IPS-18a (cell line): ENCODE data around the gene GPATCH11.

Source experiments
- H3K27ac ChIP-seq: one replicate; pipeline ENCODE4 v1.5.1; 2013; ENCODE audit warnings: low read length
- H3K27me3 ChIP-seq: one replicate; pipeline ENCODE4 v1.6.1; 2013; ENCODE audit warnings: mild to moderate bottlenecking, low read length; ENCODE audit not compliant: control insufficient read depth, insufficient read depth
- H3K36me3 ChIP-seq: one replicate; pipeline ENCODE4 v1.6.1; 2013; ENCODE audit warnings: low read depth, low read length; ENCODE audit not compliant: control insufficient read depth
- H3K4me1 ChIP-seq: one replicate; pipeline ENCODE4 v1.6.1; 2013; ENCODE audit warnings: low read depth, low read length; ENCODE audit not compliant: control insufficient read depth
- H3K4me3 ChIP-seq: one replicate; pipeline ENCODE4 v1.5.1; 2013; ENCODE audit warnings: low read length
- H3K9ac ChIP-seq: one replicate; pipeline ENCODE4 v1.6.1; 2013; ENCODE audit warnings: mild to moderate bottlenecking, low read length, moderate library complexity
- H3K9me3 ChIP-seq: one replicate; pipeline ENCODE4 v1.6.1; 2013; ENCODE audit warnings: low read depth, low read length; ENCODE audit not compliant: control insufficient read depth

The GPATCH11 gene

DNA sequence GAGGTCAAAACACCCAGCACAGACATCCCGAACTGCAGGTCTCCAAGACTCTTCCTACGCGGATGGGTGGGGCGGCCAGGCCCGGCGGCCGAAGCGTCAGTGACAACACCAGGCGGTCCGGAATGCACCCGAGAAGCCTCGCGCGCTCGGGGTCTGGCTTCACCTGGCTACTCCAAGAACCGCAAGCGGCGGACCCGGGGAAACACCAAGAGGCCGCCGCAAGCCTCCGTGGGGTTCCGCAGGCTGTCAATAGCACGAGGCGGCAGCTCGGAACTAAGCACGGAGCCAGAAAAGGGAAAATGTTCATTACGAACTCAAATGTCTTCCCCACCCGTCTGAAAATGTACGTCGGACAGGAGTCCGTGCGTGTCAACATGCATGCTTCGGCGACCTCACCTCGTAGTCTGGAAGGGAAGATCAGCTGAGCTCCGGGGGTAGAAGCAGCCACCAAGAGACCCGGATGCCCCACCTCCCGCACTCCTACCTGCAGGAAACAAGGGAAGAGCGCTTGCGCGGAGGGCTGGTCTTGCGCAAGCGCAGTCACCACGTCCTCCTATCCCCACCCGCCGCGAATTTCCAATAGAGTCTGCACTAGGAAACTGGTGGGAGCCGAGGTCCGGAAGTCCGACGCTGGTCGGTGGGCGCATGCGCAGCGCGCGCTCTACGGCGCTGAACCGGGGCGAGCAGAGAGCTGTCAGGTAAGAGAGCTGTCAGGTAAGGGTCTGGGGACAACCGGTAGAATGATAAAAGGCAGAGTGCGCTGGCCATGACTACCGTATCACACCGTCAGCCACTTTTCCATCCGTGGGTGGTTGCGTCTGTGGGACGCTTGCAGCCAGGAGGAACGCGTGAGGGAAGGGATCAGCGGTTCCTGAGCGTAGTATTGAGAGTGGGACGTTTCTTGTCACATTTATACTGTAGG, at the start of gene GPATCH11, which contains the start of gene HEATR5B:
Gene GPATCH11 (plus strand): TSS at position 646 of the 922 bp plus-strand sequence. CDS start 3,864 bp downstream, outside the sequence.
Gene HEATR5B (minus strand): TSS at position 500 of the 922 bp plus-strand sequence. CDS start 958 bp downstream, outside the sequence.
- Histone ChIP-seq H3K9me3 (no peaks in the 10 kb centered on the region), H3K27ac (no peak within 1 kb of the TSS), H3K27me3 (no peaks in the 10 kb centered on the region), H3K36me3 (no peaks in the 10 kb centered on the region), H3K4me3 (peak within 1 kb of the TSS; percentile 81), H3K9ac (peak within 1 kb of the TSS; percentile 60), H3K4me1 (peaks cover 8% of the 10 kb centered on the region)

DNA sequence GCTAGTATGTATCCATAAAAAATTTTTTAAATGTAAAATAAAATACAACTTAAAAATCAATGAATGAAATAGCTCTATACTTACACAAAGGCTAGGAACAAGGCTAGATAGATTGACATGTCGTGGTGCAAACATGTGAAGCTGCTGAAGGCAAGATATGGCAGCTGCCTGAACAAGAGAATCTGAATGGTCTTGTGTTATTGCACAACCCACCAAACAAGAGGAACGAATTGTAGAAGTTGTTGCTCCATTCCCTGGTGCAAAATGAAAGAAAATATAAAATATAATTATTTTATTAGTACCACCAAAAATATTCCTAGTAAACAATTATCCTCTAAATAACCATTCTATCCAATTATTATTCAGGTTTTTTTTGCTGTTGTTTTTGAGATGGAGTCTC, 46.5 kb upstream of the GPATCH11 start:
- Histone ChIP-seq H3K4me1 (no peaks in the 10 kb centered on the region), H3K9me3 (no peaks in the 10 kb centered on the region), H3K4me3 (no peak overlapping the region), H3K9ac (no peak overlapping the region), H3K36me3 (no peaks in the 10 kb centered on the region), H3K27me3 (no peaks in the 10 kb centered on the region), H3K27ac (no peak overlapping the region)

DNA sequence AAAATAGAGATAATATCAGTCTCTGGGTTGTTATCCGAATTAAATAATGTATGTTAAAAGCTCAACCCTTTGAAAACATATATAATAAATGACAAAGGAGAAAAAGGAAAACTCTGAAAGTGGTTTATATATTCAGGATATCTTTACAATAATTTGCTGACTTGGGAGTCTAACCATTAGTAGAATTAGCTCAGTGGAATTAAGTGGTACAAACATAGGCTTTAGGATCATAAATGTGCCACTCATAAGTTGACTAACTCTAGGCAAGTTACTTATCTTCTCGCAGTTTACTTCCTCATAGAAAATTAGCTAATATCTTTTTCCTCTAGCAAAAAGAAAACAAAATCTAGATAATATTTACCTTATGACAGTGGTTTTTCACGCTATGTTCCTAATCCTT, 44.7 kb upstream of the GPATCH11 start:
- H3K9me3 ChIP-seq, result no peaks in the 10 kb centered on the region
- H3K27me3 ChIP-seq, result no peaks in the 10 kb centered on the region
- no peaks in the 10 kb centered on the region for H3K4me1 ChIP-seq
- no peak overlapping the region for H3K27ac ChIP-seq
- no peaks in the 10 kb centered on the region for H3K36me3 ChIP-seq
- no peak overlapping the region for H3K9ac ChIP-seq
- no peak overlapping the region for H3K4me3 ChIP-seq

DNA sequence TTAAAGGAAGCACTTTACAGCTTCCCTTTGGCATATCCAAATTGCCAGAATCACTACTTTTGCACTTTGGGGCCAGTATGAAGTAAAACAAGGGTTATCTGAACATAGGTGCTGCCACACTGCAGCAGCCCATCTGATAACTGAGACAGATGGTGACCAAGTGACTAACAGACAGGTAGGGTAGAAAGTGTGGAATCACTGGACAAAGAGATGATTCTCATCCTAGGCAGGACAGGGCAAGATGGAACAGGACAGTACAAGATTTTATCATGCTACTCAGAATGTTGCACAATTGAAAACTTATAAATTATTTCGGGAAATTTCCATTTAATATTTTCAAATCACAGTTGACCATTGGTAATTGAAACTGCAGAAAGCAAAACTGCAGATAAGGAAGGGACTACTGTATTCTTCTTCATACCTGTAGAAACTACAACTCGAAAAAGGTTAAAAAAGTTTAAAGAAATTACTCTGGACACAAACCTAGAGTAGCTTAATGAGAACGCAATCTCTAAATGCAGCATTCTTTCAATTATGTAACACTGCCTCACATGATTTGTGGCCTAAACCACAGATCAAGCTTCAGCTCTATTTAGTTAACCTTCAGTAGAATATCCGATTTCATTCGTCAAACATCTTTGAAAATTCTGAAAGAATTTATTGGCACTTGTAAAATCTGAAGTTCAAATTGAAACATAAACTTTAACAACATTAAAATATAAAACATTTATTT, 31.6 kb upstream of the GPATCH11 start:
- H3K36me3 ChIP-seq, result peaks cover 22% of the 10 kb centered on the region
- H3K9ac ChIP-seq, result no peak overlapping the region

DNA sequence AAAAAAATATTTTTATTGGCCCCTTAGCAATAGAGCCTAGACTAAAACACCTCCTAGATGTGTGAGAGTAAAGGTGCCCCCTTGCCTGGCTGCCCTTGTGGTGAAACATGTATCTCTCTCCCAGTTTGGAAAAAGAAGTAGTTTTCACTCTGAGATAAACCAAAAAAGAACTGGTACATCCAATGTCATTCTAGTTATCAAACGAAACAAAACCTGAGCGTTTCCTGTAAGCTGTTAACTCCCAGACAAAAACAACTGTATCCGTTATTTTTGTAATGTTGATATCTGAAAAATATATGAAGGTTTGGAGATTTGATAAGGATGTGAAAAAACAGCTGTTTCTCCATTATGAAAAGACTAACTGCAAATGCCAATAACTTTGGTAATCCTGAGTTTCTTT, 24.5 kb upstream of the GPATCH11 start:
- H3K9me3 ChIP-seq, result no peaks in the 10 kb centered on the region
- no peaks in the 10 kb centered on the region for H3K27me3 ChIP-seq
- H3K36me3 ChIP-seq, result peaks cover 37% of the 10 kb centered on the region
- no peak overlapping the region for H3K9ac ChIP-seq
- no peak overlapping the region for H3K4me3 ChIP-seq
- no peaks in the 10 kb centered on the region for H3K4me1 ChIP-seq
- no peak overlapping the region for H3K27ac ChIP-seq

More for the DNA sequence above, 31.6 kb upstream of the GPATCH11 start:
- Histone ChIP-seq H3K4me1 (no peaks in the 10 kb centered on the region), H3K9me3 (no peaks in the 10 kb centered on the region), H3K27me3 (no peaks in the 10 kb centered on the region), H3K27ac (no peak overlapping the region), H3K4me3 (no peak overlapping the region)

DNA sequence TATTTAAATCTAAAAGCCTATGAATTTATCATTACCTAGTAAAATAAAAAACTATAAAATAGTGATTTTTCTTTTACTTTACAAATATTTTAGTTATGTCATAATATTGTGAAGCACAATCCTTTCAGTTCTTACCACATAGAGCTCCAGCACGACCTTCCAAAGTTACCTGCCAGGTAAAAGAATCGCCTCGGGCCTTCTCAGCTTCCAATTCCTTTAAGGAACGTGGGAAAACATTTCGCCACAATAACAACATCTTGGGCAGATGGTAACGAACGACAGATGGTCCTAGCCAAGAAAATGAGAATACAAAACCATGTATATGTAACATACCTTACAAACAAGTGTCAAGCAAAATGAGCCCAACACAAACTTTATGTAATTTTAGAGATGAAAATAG, 23.9 kb upstream of the GPATCH11 start:
- Histone ChIP-seq H3K4me1 (no peaks in the 10 kb centered on the region), H3K9me3 (no peaks in the 10 kb centered on the region), H3K36me3 (peaks cover 35% of the 10 kb centered on the region), H3K4me3 (no peak overlapping the region), H3K27ac (no peak overlapping the region), H3K27me3 (no peaks in the 10 kb centered on the region), H3K9ac (no peak overlapping the region)

DNA sequence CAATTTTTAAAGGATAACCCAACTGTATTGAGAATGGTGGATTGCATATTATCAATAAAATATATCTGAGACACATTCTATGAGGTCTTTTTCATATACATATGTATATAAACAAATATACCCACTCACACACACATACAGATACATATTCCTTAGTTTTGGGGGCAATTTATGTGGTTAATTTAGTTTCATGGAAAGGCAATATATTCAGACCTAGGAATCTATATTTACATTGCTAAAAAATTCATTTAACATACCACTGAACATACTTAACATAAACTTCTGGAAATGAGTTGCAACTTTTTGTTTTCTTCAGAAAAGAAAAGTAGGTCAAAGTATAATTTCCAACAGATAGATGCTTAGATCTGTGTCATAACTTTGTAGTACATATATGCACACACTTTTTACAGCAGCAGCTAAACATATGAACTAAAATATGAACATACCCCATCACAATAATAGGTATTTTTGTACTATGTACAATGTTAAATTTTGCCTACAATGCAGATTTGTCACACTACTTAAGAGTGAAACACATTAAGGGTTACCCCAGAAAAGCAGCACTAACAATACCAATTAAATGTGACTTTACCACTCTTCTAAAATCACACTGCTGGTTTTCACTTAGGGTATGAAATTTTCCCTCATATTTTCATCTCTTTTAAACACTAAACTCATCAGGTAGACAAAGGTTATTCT, 23.2 kb upstream of the GPATCH11 start:
- Histone ChIP-seq H3K27me3 (no peaks in the 10 kb centered on the region), H3K27ac (no peak overlapping the region), H3K4me1 (no peaks in the 10 kb centered on the region), H3K4me3 (no peak overlapping the region), H3K9ac (no peak overlapping the region), H3K9me3 (no peaks in the 10 kb centered on the region), H3K36me3 (peaks cover 29% of the 10 kb centered on the region)

DNA sequence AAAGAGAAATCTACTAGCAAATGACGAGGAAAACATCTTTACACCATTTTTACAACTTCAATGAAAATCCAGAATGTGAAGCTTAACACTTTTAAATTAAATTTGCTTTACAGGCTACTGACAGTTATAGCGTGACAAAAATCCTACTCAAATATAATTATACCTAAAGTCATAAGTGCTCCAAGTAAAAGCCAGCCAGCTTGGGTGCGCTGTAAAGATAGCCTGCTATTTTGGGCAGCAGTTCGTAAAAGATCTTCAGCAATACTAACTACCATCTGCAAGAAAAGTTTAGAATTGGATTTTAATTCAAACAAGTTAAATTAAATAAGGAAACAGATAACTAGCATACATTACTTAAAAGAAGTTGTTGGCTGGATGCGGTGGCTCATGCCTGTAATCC, 22.5 kb upstream of the GPATCH11 start:
- Histone ChIP-seq H3K9me3 (no peaks in the 10 kb centered on the region), H3K9ac (no peak overlapping the region), H3K36me3 (peaks cover 28% of the 10 kb centered on the region), H3K4me1 (no peaks in the 10 kb centered on the region), H3K27ac (no peak overlapping the region), H3K4me3 (no peak overlapping the region), H3K27me3 (no peaks in the 10 kb centered on the region)

DNA sequence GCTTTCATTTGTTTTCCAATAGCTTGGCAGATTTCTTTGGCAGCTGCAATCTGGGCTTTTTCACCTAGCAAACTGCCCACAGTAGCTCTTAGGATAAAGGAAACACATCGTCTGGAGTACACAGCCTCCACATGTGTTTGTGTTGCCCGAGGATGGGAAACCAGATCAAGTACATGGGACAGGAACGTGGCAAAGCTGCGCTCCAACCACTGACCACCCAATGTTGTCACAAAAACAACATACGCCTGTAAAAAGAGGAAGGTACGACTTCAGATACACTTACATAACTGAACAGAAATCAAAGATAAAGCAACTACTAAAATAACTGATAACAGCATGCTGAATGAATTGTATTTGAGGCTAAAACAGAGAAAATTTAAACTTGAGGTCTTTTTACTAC, 15.6 kb upstream of the GPATCH11 start:
- H3K27me3 ChIP-seq, result no peaks in the 10 kb centered on the region
- H3K9me3 ChIP-seq, result no peaks in the 10 kb centered on the region
- H3K9ac ChIP-seq, result no peak overlapping the region
- no peaks in the 10 kb centered on the region for H3K4me1 ChIP-seq
- no peak overlapping the region for H3K27ac ChIP-seq
- H3K36me3 ChIP-seq, result peaks cover 10% of the 10 kb centered on the region
- no peak overlapping the region for H3K4me3 ChIP-seq

DNA sequence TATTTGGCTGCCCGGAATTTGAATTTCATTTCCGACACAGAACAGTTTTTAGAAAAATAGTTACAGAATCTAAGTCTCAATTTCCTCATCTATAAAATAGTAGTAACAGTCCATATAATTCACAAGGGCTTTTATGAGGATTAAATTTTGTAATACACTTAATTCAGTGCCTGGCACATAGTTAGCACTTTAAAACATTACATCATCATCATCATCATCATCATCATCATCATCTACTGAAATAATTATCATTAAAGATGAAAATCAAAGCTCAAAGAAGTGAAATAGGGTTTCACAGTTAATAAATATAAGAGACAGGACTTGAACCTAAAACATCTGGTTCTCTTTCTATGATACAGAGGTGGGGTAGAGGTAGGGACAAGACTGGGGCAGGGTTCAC, 13.4 kb upstream of the GPATCH11 start:
- peaks cover 6% of the 10 kb centered on the region for H3K36me3 ChIP-seq
- no peaks in the 10 kb centered on the region for H3K27me3 ChIP-seq
- H3K27ac ChIP-seq, result no peak overlapping the region
- no peak overlapping the region for H3K4me3 ChIP-seq
- no peaks in the 10 kb centered on the region for H3K9me3 ChIP-seq
- no peak overlapping the region for H3K9ac ChIP-seq
- no peaks in the 10 kb centered on the region for H3K4me1 ChIP-seq

DNA sequence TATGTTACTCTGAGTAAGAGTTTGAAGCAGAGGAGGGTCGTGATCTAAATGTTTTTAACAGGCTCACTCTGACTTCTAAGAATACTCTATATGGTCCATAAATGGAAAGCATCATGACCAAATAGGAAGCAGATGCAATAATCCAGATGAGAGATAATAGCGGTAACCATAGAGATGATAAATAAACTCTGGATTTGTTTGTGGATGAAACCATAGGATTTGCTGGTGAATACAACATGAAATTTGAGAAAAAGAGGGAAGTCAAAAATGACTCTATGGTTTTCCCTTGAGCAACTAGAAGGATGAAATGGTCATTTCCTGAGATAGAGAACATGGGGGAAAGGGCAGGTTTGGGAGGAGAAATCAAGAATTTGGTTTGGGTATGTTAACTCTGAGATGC, 4.1 kb upstream of the GPATCH11 start:
- Histone ChIP-seq H3K36me3 (no peaks in the 10 kb centered on the region), H3K4me3 (no peak overlapping the region), H3K4me1 (peaks cover 8% of the 10 kb centered on the region), H3K9me3 (no peaks in the 10 kb centered on the region), H3K27ac (no peak overlapping the region), H3K9ac (no peak overlapping the region), H3K27me3 (no peaks in the 10 kb centered on the region)
